Activated CD8-positive, alpha-beta T cell treated with anti-CD3 and anti-CD28 coated beads, Interleukin-2, amount 10 ng/mL, durations not matched to agents 7 days and 5 days (primary cell): ENCODE data around the gene PRKCZ. TPM values are rescaled to one million over a fixed set of nuclear protein-coding genes. Genes with fewer than 3 reads are reported as not detected.
"Not testable (repeated sequence)": the region's sequence is repeated elsewhere in the genome, so short reads cannot be mapped to it uniquely, and the experiment has no call there.

Experiments
- ATAC-seq: fragments of 150-1000 bp; cut with Tn5 transposase; one replicate; pipeline ENCODE4 v1.10.0; 2021; ENCODE audit warnings: moderate library complexity
- CTCF ChIA-PET: fragments of 350-600 bp; sonication (Branson Sonifier 250); formaldehyde crosslinking; loops from one replicate; lab custom pipeline; 2021; ENCODE audit warnings: antibody characterized with exemption; lab: Charles Lee
- POLR2A ChIA-PET: fragments of 350-600 bp; sonication (Branson Sonifier 250); formaldehyde crosslinking; loops from one replicate; lab custom pipeline; 2021; ENCODE audit warnings: antibody characterized with exemption; lab: Charles Lee
- DNase-seq: peaks from one replicate; pipeline ENCODE4 v3.0.0-alpha.2; 2020
- H3K27ac Mint-ChIP-seq: one replicate; pipeline ENCODE4 v1.8.0; 2021; ENCODE audit warnings: mild to moderate bottlenecking, mixed read lengths
- H3K27me3 Mint-ChIP-seq: one replicate; pipeline ENCODE4 v1.8.0; 2021; ENCODE audit warnings: low read depth, mixed read lengths
- H3K36me3 Mint-ChIP-seq: one replicate; pipeline ENCODE4 v1.8.0; 2021; ENCODE audit warnings: low read depth, mixed read lengths
- H3K4me1 Mint-ChIP-seq: one replicate; pipeline ENCODE4 v1.8.0; 2021; ENCODE audit warnings: low read depth, mixed read lengths
- H3K4me3 Mint-ChIP-seq: one replicate; pipeline ENCODE4 v1.8.0; 2021; ENCODE audit warnings: mild to moderate bottlenecking, mixed read lengths
- H3K9me3 Mint-ChIP-seq: one replicate; pipeline ENCODE4 v1.8.0; 2022; ENCODE audit warnings: mixed read lengths; ENCODE audit not compliant: insufficient read depth
- total RNA-seq, 2 experiments: library from RNA; stranded (reverse); gene quantifications; one replicate each; pipeline ENCODE4 v1.2.3, GENCODE V29; 2021

Gene PRKCZ
- total RNA-seq, 2 experiments from 2014 or later: 11.4 to 12.9 TPM

- POLR2A ChIA-PET: no interaction called here
- CTCF ChIA-PET: interaction anchor here (0.8 kb wide), 1 partner anchor 53 kb away, joined by 3 read pairs; no protein-coding TSS in a partner anchor
- H3K4me3 Mint-ChIP-seq: no peak overlapping the region
- ATAC-seq: no peak
- H3K36me3 Mint-ChIP-seq: no peaks in the 10 kb centered on the region
- no peak for DNase-seq
- H3K27ac Mint-ChIP-seq: no peak overlapping the region
- H3K27me3 Mint-ChIP-seq: no peaks in the 10 kb centered on the region
- peaks cover 9% of the 10 kb centered on the region for H3K4me1 Mint-ChIP-seq
- no peaks in the 10 kb centered on the region for H3K9me3 Mint-ChIP-seq
Observed at GRCh38 chr1:2110738-2111673, 60.8 kb downstream of the PRKCZ start.

GRCh38 chr1:2111674-2112035 is 61.4 kb downstream of the PRKCZ start:
- H3K4me3 Mint-ChIP-seq: no peak overlapping the region
- no peaks in the 10 kb centered on the region for H3K27me3 Mint-ChIP-seq
- peaks cover 12% of the 10 kb centered on the region for H3K4me1 Mint-ChIP-seq
- CTCF ChIA-PET: interaction anchor here (0.8 kb wide), 1 partner anchor 52 kb away, joined by 3 read pairs; no protein-coding TSS in a partner anchor
- DNase-seq: no peak
- no peak overlapping the region for H3K27ac Mint-ChIP-seq
- no peaks in the 10 kb centered on the region for H3K9me3 Mint-ChIP-seq
- no peaks in the 10 kb centered on the region for H3K36me3 Mint-ChIP-seq
- POLR2A ChIA-PET: no interaction called here
- ATAC-seq: no peak

GRCh38 chr1:2112280-2112701 is 62.1 kb downstream of the PRKCZ start:
- ATAC-seq (no peak), DNase-seq (no peak)
- H3K27me3 Mint-ChIP-seq: no peaks in the 10 kb centered on the region
- peaks cover 12% of the 10 kb centered on the region for H3K4me1 Mint-ChIP-seq
- CTCF ChIA-PET: no interaction called here
- POLR2A ChIA-PET: no interaction called here
- peaks cover under 1% of the 10 kb centered on the region for H3K9me3 Mint-ChIP-seq
- H3K4me3 Mint-ChIP-seq: no peak overlapping the region
- H3K36me3 Mint-ChIP-seq: no peaks in the 10 kb centered on the region
- H3K27ac Mint-ChIP-seq: no peak overlapping the region

- Mint-ChIP-seq H3K9me3 (peaks cover 6% of the 10 kb centered on the region), H3K36me3 (peaks cover 1% of the 10 kb centered on the region), H3K4me3 (no peak overlapping the region), H3K27me3 (no peaks in the 10 kb centered on the region), H3K27ac (no peak overlapping the region), H3K4me1 (peaks cover 12% of the 10 kb centered on the region)
- ChIA-PET CTCF (interaction anchor here (1.0 kb wide), 1 partner anchor 69 kb away, joined by 4 read pairs; no protein-coding TSS in a partner anchor), POLR2A (no interaction called here)
- no peak for DNase-seq
- ATAC-seq: no peak
Observed at GRCh38 chr1:2113620-2114135, 63.5 kb downstream of the PRKCZ start.

GRCh38 chr1:2114635-2115007 is 64.4 kb downstream of the PRKCZ start:
- H3K27ac Mint-ChIP-seq, ATAC-seq, H3K27me3 Mint-ChIP-seq, H3K9me3 Mint-ChIP-seq, H3K4me3 Mint-ChIP-seq, POLR2A ChIA-PET, H3K36me3 Mint-ChIP-seq, DNase-seq: not testable (repeated sequence)
- H3K4me1 Mint-ChIP-seq: peaks cover 12% of the 10 kb centered on the region
- CTCF ChIA-PET: interaction anchor here (0.9 to 1.9 kb wide), 4 partner anchors 25 to 70 kb away, joined by 3 to 12 read pairs (median 6); no protein-coding TSS in a partner anchor

- H3K36me3 Mint-ChIP-seq: peaks cover 1% of the 10 kb centered on the region
- ATAC-seq (peak; percentile 78), DNase-seq (peak; percentile 51)
- no peak overlapping the region for H3K27ac Mint-ChIP-seq
- ChIA-PET POLR2A (no interaction called here), CTCF (interaction anchor here (0.9 to 1.9 kb wide), 4 partner anchors 18 to 59 kb away, joined by 3 to 12 read pairs (median 6); no protein-coding TSS in a partner anchor)
- H3K27me3 Mint-ChIP-seq: no peaks in the 10 kb centered on the region
- H3K4me1 Mint-ChIP-seq: peaks cover 12% of the 10 kb centered on the region
- H3K9me3 Mint-ChIP-seq: peaks cover 9% of the 10 kb centered on the region
- no peak overlapping the region for H3K4me3 Mint-ChIP-seq
Observed at GRCh38 chr1:2115008-2115641, 64.9 kb downstream of the PRKCZ start.

GRCh38 chr1:2115702-2116341 is 65.6 kb downstream of the PRKCZ start:
- no peak overlapping the region for H3K27ac Mint-ChIP-seq

GRCh38 chr1:2119886-2120285 is 69.7 kb downstream of the PRKCZ start:
- Mint-ChIP-seq H3K9me3 (peaks cover 14% of the 10 kb centered on the region), H3K36me3 (peaks cover 4% of the 10 kb centered on the region), H3K27ac (no peak overlapping the region), H3K4me3 (no peak overlapping the region), H3K4me1 (peaks cover 10% of the 10 kb centered on the region), H3K27me3 (peaks cover 2% of the 10 kb centered on the region)
- ATAC-seq (no peak), DNase-seq (no peak)
- CTCF ChIA-PET: no interaction called here
- POLR2A ChIA-PET: no interaction called here

More at GRCh38 chr1:2115702-2116341, 65.6 kb downstream of the PRKCZ start:
- ChIA-PET POLR2A (no interaction called here), CTCF (interaction anchor here (1.0 to 1.9 kb wide), 3 partner anchors 18 to 59 kb away, joined by 5 to 12 read pairs (median 7); no protein-coding TSS in a partner anchor)
- ATAC-seq (no peak), DNase-seq (no peak)
- peaks cover 1% of the 10 kb centered on the region for H3K36me3 Mint-ChIP-seq
- H3K9me3 Mint-ChIP-seq: peaks cover 9% of the 10 kb centered on the region
- no peak overlapping the region for H3K4me3 Mint-ChIP-seq
- no peaks in the 10 kb centered on the region for H3K27me3 Mint-ChIP-seq
- peaks cover 12% of the 10 kb centered on the region for H3K4me1 Mint-ChIP-seq

GRCh38 chr1:2121101-2121691 is 71.0 kb downstream of the PRKCZ start:
- CTCF ChIA-PET: no interaction called here
- Mint-ChIP-seq H3K27me3 (peaks cover 2% of the 10 kb centered on the region), H3K36me3 (peaks cover 4% of the 10 kb centered on the region), H3K4me3 (peak overlapping the region; percentile 4), H3K4me1 (peaks cover 4% of the 10 kb centered on the region), H3K27ac (peak overlapping the region; percentile 58), H3K9me3 (peaks cover 14% of the 10 kb centered on the region)
- POLR2A ChIA-PET: no interaction called here
- ATAC-seq (no peak), DNase-seq (no peak)

- DNase-seq, CTCF ChIA-PET, H3K36me3 Mint-ChIP-seq, H3K4me3 Mint-ChIP-seq, ATAC-seq, H3K4me1 Mint-ChIP-seq, H3K27me3 Mint-ChIP-seq, POLR2A ChIA-PET: not testable (repeated sequence)
- Mint-ChIP-seq H3K27ac (peak overlapping the region; percentile 0), H3K9me3 (peaks cover 14% of the 10 kb centered on the region)
Observed at GRCh38 chr1:2121794-2122193, 71.6 kb downstream of the PRKCZ start.
